ENCODE results near the gene FASN.

GRCh38 chr17:82104797-82105416 lies 6.9 kb upstream of the FASN start:
- no peak for TF ChIP-seq POLR2AphosphoS5 (IDR thresholded peaks at IDR 0.05)
- TF ChIP-seq, protein P1, sequence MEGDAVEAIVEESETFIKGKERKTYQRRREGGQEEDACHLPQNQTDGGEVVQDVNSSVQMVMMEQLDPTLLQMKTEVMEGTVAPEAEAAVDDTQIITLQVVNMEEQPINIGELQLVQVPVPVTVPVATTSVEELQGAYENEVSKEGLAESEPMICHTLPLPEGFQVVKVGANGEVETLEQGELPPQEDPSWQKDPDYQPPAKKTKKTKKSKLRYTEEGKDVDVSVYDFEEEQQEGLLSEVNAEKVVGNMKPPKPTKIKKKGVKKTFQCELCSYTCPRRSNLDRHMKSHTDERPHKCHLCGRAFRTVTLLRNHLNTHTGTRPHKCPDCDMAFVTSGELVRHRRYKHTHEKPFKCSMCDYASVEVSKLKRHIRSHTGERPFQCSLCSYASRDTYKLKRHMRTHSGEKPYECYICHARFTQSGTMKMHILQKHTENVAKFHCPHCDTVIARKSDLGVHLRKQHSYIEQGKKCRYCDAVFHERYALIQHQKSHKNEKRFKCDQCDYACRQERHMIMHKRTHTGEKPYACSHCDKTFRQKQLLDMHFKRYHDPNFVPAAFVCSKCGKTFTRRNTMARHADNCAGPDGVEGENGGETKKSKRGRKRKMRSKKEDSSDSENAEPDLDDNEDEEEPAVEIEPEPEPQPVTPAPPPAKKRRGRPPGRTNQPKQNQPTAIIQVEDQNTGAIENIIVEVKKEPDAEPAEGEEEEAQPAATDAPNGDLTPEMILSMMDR (IDR thresholded peaks at IDR 0.05) = no peak
